ENCODE results near the gene PFKP.
"Not testable (repeated sequence)": the region's sequence is repeated elsewhere in the genome, so short reads cannot be mapped to it uniquely, and the experiment has no call there.

The PFKP gene

DNA sequence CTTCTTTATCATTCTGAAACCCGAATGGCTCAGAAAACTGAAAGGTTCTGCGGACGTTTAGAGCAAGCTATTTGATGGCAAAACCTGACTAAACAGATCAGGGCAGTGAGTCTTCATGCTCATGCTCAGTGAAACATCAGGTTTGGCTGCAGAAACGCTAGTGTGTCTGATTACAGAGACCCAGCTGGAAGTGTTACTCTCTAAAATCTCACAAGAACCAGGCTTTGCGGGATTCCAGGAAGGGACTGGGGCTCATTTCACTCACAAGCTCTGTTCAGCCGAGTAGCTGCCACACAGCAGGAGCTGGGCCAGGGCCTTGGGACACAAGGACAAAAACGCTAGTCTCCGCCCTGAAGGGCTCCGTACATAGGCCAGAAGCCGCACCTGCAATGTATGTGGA lies 102.3 kb downstream of the PFKP start:
- TF ChIP-seq, protein P1, sequence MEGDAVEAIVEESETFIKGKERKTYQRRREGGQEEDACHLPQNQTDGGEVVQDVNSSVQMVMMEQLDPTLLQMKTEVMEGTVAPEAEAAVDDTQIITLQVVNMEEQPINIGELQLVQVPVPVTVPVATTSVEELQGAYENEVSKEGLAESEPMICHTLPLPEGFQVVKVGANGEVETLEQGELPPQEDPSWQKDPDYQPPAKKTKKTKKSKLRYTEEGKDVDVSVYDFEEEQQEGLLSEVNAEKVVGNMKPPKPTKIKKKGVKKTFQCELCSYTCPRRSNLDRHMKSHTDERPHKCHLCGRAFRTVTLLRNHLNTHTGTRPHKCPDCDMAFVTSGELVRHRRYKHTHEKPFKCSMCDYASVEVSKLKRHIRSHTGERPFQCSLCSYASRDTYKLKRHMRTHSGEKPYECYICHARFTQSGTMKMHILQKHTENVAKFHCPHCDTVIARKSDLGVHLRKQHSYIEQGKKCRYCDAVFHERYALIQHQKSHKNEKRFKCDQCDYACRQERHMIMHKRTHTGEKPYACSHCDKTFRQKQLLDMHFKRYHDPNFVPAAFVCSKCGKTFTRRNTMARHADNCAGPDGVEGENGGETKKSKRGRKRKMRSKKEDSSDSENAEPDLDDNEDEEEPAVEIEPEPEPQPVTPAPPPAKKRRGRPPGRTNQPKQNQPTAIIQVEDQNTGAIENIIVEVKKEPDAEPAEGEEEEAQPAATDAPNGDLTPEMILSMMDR (IDR thresholded peaks at IDR 0.05; ENCODE audit: insufficient read depth, low read length): no peak
- TF ChIP-seq GABPA (IDR thresholded peaks at IDR 0.05; ENCODE audit: low read depth): no peak
- TF ChIP-seq, protein P2, sequence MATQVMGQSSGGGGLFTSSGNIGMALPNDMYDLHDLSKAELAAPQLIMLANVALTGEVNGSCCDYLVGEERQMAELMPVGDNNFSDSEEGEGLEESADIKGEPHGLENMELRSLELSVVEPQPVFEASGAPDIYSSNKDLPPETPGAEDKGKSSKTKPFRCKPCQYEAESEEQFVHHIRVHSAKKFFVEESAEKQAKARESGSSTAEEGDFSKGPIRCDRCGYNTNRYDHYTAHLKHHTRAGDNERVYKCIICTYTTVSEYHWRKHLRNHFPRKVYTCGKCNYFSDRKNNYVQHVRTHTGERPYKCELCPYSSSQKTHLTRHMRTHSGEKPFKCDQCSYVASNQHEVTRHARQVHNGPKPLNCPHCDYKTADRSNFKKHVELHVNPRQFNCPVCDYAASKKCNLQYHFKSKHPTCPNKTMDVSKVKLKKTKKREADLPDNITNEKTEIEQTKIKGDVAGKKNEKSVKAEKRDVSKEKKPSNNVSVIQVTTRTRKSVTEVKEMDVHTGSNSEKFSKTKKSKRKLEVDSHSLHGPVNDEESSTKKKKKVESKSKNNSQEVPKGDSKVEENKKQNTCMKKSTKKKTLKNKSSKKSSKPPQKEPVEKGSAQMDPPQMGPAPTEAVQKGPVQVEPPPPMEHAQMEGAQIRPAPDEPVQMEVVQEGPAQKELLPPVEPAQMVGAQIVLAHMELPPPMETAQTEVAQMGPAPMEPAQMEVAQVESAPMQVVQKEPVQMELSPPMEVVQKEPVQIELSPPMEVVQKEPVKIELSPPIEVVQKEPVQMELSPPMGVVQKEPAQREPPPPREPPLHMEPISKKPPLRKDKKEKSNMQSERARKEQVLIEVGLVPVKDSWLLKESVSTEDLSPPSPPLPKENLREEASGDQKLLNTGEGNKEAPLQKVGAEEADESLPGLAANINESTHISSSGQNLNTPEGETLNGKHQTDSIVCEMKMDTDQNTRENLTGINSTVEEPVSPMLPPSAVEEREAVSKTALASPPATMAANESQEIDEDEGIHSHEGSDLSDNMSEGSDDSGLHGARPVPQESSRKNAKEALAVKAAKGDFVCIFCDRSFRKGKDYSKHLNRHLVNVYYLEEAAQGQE (IDR thresholded peaks at IDR 0.05; ENCODE audit: insufficient replicate concordance, low read depth): no peak
- TF ChIP-seq POLR2AphosphoS5 (IDR thresholded peaks at IDR 0.05; ENCODE audit: low read depth): no peak
- TF ChIP-seq SPI1 (IDR thresholded peaks at IDR 0.05; ENCODE audit: borderline replicate concordance, low read depth): no peak
- H3K27ac ChIP-seq (replicated peaks): no peak overlapping the region
- DNase-seq (ENCODE audit: low read depth in 1 of 2, low spot score in 1 of 2): no peak
- H3K4me3 ChIP-seq (replicated peaks; ENCODE audit: insufficient read depth, low read length): no peak overlapping the region
- no peaks in the 10 kb centered on the region for H3K27me3 ChIP-seq (ENCODE audit: insufficient read depth, poor library complexity, severe bottlenecking)

DNA sequence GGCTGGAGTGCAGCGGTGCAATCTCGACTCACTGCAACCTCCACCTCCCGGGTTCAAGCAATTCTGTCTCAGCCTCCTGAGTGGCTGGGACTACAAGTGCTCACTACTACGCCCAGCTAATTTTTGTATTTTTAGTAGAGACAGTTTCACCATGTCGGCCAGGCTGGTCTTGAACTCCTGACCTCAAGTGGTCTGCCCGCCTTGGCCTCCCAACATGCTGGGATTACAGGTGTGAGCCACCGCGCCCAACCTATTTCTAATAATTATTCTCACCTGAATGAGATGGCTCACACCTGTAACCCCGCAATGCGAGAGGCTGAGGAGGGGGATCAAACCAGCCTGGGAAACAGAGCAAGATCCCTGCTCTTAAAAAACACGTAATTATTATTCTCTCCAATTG lies 104.1 kb downstream of the PFKP start:
- H3K27me3 ChIP-seq (ENCODE audit: insufficient read depth, poor library complexity, severe bottlenecking); H3K27ac ChIP-seq (replicated peaks); DNase-seq (ENCODE audit: low read depth in 1 of 2, low spot score in 1 of 2): not testable (repeated sequence)
- peak overlapping the region; percentile 69; the same call in 1 of the 2 replicates for H3K4me3 ChIP-seq (replicated peaks; ENCODE audit: insufficient read depth, low read length)

DNA sequence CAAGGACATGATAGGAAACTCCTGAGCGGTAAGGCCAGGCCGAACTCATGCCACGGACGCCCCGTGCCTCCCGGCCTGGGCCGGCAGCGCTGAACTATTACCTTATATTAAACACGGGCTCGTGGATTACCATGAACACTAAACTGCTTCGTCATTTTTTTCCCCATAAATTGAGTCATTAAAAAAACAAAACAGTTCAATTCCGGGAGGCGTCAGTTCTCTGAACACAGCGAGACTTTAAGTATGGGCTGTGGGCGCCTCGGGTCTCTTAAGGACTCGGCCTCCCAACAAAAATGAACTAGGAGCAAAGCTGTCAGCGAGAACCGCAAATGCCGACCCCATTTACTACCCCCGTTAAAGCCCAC lies 104.7 kb downstream of the PFKP start:
- no peak for TF ChIP-seq SPI1 (IDR thresholded peaks at IDR 0.05; ENCODE audit: borderline replicate concordance, low read depth)
- TF ChIP-seq, protein P1 (IDR thresholded peaks at IDR 0.05; ENCODE audit: insufficient read depth, low read length): no peak
- peak in 1 of 2 experiments; percentile 8 for DNase-seq (ENCODE audit: low read depth in 1 of 2, low spot score in 1 of 2)
- H3K27ac ChIP-seq (replicated peaks): peak overlapping the region; percentile 55
- no peaks in the 10 kb centered on the region for H3K27me3 ChIP-seq (ENCODE audit: insufficient read depth, poor library complexity, severe bottlenecking)
- H3K4me3 ChIP-seq (replicated peaks; ENCODE audit: insufficient read depth, low read length): peak overlapping the region; percentile 69

DNA sequence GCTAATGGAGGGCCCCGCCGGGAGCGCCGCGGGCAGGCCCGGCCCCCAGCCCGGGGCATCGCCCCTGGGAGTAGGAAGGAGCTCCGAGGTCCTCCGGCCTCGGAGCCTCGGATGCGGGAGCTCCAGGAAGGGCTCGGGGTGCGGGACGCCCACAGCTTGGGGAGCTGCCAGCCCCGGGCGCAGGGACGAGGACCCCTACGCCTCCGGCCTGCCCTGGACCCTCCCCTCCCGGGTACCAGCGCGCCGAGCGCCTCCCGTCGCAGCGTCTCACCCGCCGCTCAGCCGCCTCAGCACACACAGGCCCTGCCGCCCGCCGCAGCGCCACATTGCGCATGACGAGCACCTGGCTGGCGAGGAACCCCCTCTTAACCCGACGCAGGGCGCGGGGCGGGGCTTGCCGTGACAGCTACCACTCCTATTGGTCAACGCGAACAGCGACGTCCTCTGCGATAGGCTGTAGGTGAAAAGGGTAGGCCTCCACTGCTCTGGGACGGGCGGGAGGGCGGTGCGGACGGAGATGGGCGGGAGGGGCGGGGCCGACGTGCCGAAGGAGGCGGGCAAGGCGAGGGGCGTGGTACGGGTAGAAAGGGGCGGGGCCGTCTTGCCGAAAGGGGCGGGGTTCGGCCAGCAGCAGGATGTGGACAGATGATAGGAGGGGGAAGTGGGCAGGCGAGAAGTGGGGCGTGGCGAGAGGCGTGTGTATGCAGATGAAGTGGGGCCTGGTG lies 105.3 kb downstream of the PFKP start, which contains the start of gene PITRM1:
PITRM1 (minus strand) TSS at position 337 of the 725 bp plus-strand sequence; CDS start at position 327, 10 bp downstream.
- H3K4me3 ChIP-seq (replicated peaks; ENCODE audit: insufficient read depth, low read length): peak within 1 kb of the TSS; percentile 69

DNA sequence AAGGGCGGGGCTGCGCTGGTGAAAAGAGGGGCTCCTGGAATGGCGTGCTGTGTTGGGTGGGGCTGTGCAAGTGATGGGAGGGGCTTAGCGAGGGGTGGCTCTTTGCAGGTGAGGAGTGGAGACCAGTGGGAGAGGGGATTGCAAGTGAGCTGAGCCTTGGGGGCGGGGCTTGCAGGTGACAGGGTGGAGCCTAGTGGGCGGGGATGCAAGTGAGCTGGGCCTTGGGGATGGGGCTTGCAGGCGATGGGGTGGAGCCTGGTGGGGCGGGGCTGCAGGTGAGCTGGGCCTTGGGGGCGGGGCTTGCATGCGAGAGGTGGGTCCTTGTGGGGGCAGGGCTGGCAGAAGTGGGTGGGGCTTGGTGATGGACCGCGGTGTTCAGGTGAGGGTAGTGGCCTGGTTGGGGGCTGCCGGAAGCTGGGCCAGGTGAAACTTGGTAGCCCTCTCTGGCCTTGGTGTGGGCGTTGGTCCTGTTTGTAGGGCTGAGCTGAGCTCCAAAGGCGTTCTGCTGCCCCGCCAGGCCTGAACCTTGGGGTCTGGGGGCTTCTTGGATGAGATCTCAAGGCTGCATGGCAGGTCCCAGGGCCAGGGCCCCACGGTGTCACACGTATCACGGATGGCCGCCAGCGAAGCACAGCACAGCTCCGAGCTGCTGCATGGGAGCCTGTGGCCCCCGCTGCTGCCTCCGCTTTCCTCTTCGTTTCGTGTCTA lies 106.0 kb downstream of the PFKP start:
- Histone ChIP-seq H3K27ac (replicated peaks) (no peak overlapping the region), H3K4me3 (replicated peaks; ENCODE audit: insufficient read depth, low read length) (peak overlapping the region; percentile 45), H3K27me3 (ENCODE audit: insufficient read depth, poor library complexity, severe bottlenecking) (no peaks in the 10 kb centered on the region)
- TF ChIP-seq, protein P1 (IDR thresholded peaks at IDR 0.05; ENCODE audit: insufficient read depth, low read length): no peak
- DNase-seq (ENCODE audit: low read depth in 1 of 2, low spot score in 1 of 2): peak in 1 of 2 experiments; percentile 25

More for the DNA sequence above, 105.3 kb downstream of the PFKP start, which contains the start of gene PITRM1:
- TF ChIP-seq POLR2AphosphoS5 (IDR thresholded peaks at IDR 0.05; ENCODE audit: low read depth) (peak; percentile 85; the same call in 1 of the 2 replicates), GABPA (IDR thresholded peaks at IDR 0.05; ENCODE audit: low read depth) (no peak), SPI1 (IDR thresholded peaks at IDR 0.05; ENCODE audit: borderline replicate concordance, low read depth) (peak; percentile 66; the same call in 1 of the 2 replicates)
- H3K27ac ChIP-seq (replicated peaks): peak within 1 kb of the TSS; percentile 55
- no peaks in the 10 kb centered on the region for H3K27me3 ChIP-seq (ENCODE audit: insufficient read depth, poor library complexity, severe bottlenecking)
- peak; percentile 84 to 95 for DNase-seq (ENCODE audit: low read depth in 1 of 2, low spot score in 1 of 2)

All from HL-60 (cell line).